NT2/D1 (cell line): ENCODE data around the gene ANKRD6.

Experiments used
- DNase-seq: peaks from one replicate; pipeline ENCODE4 v3.0.0-alpha.2; 2011; ENCODE audit warnings: low read depth, low spot score
- H3K27me3 ChIP-seq: 2 replicates; pipeline ENCODE4 v1.6.0; 2011; ENCODE audit warnings: mild to moderate bottlenecking; ENCODE audit not compliant: insufficient read length, insufficient read depth
- H3K36me3 ChIP-seq: 2 replicates; pipeline ENCODE4 v1.6.1; 2011; ENCODE audit warnings: mild to moderate bottlenecking, low read length, mixed read lengths; ENCODE audit not compliant: insufficient read depth, insufficient read length
- H3K4me1 ChIP-seq: 2 replicates; pipeline ENCODE4 v1.5.1; 2011; ENCODE audit not compliant: insufficient read depth, insufficient read length
- H3K4me3 ChIP-seq: 2 replicates; pipeline ENCODE4 v1.5.1; 2011; ENCODE audit warnings: low read depth; ENCODE audit not compliant: insufficient read length
- H3K9ac ChIP-seq: 2 replicates; pipeline ENCODE4 v1.6.0; 2011; ENCODE audit warnings: low read depth; ENCODE audit not compliant: insufficient read length
- H3K9me3 ChIP-seq: 2 replicates; pipeline ENCODE4 v1.5.1; 2011; ENCODE audit warnings: mild to moderate bottlenecking, low read length; ENCODE audit not compliant: insufficient read depth
- SUZ12 ChIP-seq: IDR thresholded peaks from 2 replicates; pipeline ENCODE4 v1.6.1; 2011; ENCODE audit not compliant: insufficient read length, insufficient read depth; ENCODE audit errors: extremely low read depth
- YY1 ChIP-seq: IDR thresholded peaks from 2 replicates; pipeline ENCODE4 v1.6.1; 2011; ENCODE audit not compliant: insufficient read length, insufficient read depth
- ZNF274 ChIP-seq: IDR thresholded peaks from 2 replicates; pipeline ENCODE4 v1.6.1; 2011; ENCODE audit warnings: mild to moderate bottlenecking, low read depth, low read length

The ANKRD6 gene

GRCh38 chr6:89501222-89501621 is 68.3 kb downstream of the ANKRD6 start:
- Histone ChIP-seq H3K9me3 (no peaks in the 10 kb centered on the region), H3K4me3 (no peak overlapping the region), H3K4me1 (peaks cover 13% of the 10 kb centered on the region), H3K27me3 (no peaks in the 10 kb centered on the region), H3K9ac (no peak overlapping the region), H3K36me3 (no peaks in the 10 kb centered on the region)
- TF ChIP-seq YY1 (no peak), ZNF274 (no peak), SUZ12 (no peak)
- DNase-seq = peak; percentile 63

GRCh38 chr6:89501753-89502152 is 68.8 kb downstream of the ANKRD6 start:
- DNase-seq = no peak
- H3K36me3 ChIP-seq = no peaks in the 10 kb centered on the region
- TF ChIP-seq SUZ12 (no peak), YY1 (no peak), ZNF274 (no peak)
- H3K9ac ChIP-seq = no peak overlapping the region
- H3K4me1 ChIP-seq = peaks cover 13% of the 10 kb centered on the region
- no peak overlapping the region for H3K4me3 ChIP-seq
- H3K9me3 ChIP-seq = no peaks in the 10 kb centered on the region
- H3K27me3 ChIP-seq = no peaks in the 10 kb centered on the region

GRCh38 chr6:89503641-89504040 is 70.7 kb downstream of the ANKRD6 start:
- Histone ChIP-seq H3K36me3 (no peaks in the 10 kb centered on the region), H3K4me1 (peaks cover 13% of the 10 kb centered on the region), H3K4me3 (no peak overlapping the region), H3K9me3 (no peaks in the 10 kb centered on the region), H3K27me3 (no peaks in the 10 kb centered on the region), H3K9ac (no peak overlapping the region)
- TF ChIP-seq SUZ12 (no peak), YY1 (no peak), ZNF274 (no peak)
- DNase-seq = no peak

- no peak overlapping the region for H3K9ac ChIP-seq
- peaks cover 5% of the 10 kb centered on the region for H3K4me1 ChIP-seq
- TF ChIP-seq YY1 (no peak), ZNF274 (no peak), SUZ12 (no peak)
- DNase-seq = no peak
- H3K9me3 ChIP-seq = no peaks in the 10 kb centered on the region
- no peaks in the 10 kb centered on the region for H3K27me3 ChIP-seq
- no peak overlapping the region for H3K4me3 ChIP-seq
- no peaks in the 10 kb centered on the region for H3K36me3 ChIP-seq
Observed at GRCh38 chr6:89505847-89506246, 72.9 kb downstream of the ANKRD6 start.

GRCh38 chr6:89506716-89507617 is 74.0 kb downstream of the ANKRD6 start:
- DNase-seq = no peak
- H3K9ac ChIP-seq = no peak overlapping the region
- H3K9me3 ChIP-seq = no peaks in the 10 kb centered on the region
- peaks cover 5% of the 10 kb centered on the region for H3K4me1 ChIP-seq
- TF ChIP-seq ZNF274 (no peak), YY1 (no peak), SUZ12 (no peak)
- no peak overlapping the region for H3K4me3 ChIP-seq
- no peaks in the 10 kb centered on the region for H3K27me3 ChIP-seq
- H3K36me3 ChIP-seq = no peaks in the 10 kb centered on the region

GRCh38 chr6:89508755-89509563 is 76.0 kb downstream of the ANKRD6 start:
- Histone ChIP-seq H3K9ac (no peak overlapping the region), H3K4me3 (no peak overlapping the region), H3K4me1 (no peaks in the 10 kb centered on the region), H3K9me3 (no peaks in the 10 kb centered on the region), H3K36me3 (no peaks in the 10 kb centered on the region), H3K27me3 (no peaks in the 10 kb centered on the region)
- no peak for TF ChIP-seq ZNF274
- TF ChIP-seq YY1 = no peak
- TF ChIP-seq SUZ12 = no peak
- DNase-seq = no peak

- no peaks in the 10 kb centered on the region for H3K9me3 ChIP-seq
- no peaks in the 10 kb centered on the region for H3K27me3 ChIP-seq
- no peaks in the 10 kb centered on the region for H3K36me3 ChIP-seq
- TF ChIP-seq YY1 (no peak), SUZ12 (no peak), ZNF274 (no peak)
- no peak overlapping the region for H3K4me3 ChIP-seq
- no peak overlapping the region for H3K9ac ChIP-seq
- no peak for DNase-seq
- no peaks in the 10 kb centered on the region for H3K4me1 ChIP-seq
Observed at GRCh38 chr6:89509777-89510281, 76.9 kb downstream of the ANKRD6 start.
